Stimulated activated CD4-positive, alpha-beta T cell treated with anti-CD3 and anti-CD28 coated beads, Interleukin-15, amount 100 ng/mL, for 24 hours (primary cell): ENCODE data around the gene OR51F1.
"Not testable (repeated sequence)": the region's sequence is repeated elsewhere in the genome, so short reads cannot be mapped to it uniquely, and the experiment has no call there.

Experiments
- DNase-seq: peaks from one replicate; pipeline ENCODE4 v3.0.0-alpha.2; 2020

OR51F1 gene, protein sequence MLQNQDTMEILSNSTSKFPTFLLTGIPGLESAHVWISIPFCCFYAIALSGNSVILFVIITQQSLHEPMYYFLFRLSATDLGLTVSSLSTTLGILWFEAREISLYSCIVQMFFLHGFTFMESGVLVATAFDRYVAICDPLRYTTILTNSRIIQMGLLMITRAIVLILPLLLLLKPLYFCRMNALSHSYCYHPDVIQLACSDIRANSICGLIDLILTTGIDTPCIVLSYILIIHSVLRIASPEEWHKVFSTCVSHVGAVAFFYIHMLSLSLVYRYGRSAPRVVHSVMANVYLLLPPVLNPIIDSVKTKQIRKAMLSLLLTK

DNA sequence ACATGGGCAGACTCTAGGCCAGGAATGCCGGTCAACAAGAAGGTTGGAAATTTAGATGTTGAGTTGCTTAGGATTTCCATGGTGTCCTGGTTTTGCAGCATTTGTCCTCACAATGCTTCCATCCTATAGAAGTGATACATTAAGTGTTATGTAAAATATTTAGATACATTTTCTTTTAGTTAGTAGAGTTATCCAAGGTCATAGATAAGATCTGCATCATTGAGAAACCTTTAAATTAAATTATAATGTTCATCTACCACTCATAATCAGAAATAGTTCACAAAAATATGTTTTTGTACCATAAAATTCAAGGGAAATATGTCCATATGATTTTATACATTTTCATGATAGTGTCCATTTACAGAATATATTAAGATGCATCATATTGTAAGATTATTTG, at the start of gene OR51F1:
TSS of gene OR51F1 (minus strand) at position 101 of the 400 bp plus-strand sequence. CDS start at position 101, 0 bp downstream.
- no peak for DNase-seq

DNA sequence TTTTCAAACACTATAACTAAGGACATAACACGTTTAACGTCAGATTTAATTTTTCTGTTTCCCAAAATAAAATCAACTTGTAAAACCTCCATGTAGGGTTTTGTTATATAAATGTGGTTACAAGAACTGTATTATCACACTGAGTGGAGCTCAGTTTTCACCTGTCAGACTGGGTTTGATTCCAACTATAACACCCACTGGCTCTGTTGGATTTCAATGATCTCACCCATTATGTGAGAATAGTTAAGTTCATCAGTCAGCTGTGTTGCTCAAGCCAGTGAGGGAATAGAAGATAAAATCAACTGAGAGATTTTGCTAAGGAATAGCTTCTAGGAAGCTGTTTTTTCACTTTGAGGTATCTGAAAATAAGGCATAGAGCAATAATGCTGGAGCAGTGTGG, 39.5 kb upstream of the OR51F1 start:
- no peak for DNase-seq

DNA sequence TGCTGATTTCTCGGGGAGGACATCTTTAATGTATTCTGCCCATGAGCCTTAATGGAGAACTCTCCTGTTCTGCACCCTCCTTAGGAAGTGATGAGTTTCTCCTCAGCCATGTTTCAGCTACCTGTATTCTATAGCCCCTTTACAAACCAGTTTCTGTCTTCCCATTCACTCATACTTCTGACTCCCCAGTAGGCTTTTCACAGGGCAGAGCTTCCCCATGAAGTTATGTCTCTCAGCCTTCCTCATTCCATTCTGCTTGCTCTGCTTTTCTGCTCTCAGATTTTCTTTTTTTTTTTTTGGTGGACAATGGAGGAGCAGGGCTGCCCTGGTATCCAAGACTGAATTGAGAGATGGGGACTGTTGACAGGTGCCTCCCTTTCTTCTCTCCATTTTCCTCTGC, 38.7 kb upstream of the OR51F1 start:
- no peak for DNase-seq

- no peak for DNase-seq
Measured at GRCh38 chr11:4804280-4804679, 34.5 kb upstream of the OR51F1 start, which contains the start of gene OR52R1. Gene OR52R1, minus strand, starts transcription at chr11:4804380. Its CDS starts 0 bp downstream, at chr11:4804380.

GRCh38 chr11:4801316-4801715, 31.6 kb upstream of the OR51F1 start:
- DNase-seq = not testable (repeated sequence)

DNA sequence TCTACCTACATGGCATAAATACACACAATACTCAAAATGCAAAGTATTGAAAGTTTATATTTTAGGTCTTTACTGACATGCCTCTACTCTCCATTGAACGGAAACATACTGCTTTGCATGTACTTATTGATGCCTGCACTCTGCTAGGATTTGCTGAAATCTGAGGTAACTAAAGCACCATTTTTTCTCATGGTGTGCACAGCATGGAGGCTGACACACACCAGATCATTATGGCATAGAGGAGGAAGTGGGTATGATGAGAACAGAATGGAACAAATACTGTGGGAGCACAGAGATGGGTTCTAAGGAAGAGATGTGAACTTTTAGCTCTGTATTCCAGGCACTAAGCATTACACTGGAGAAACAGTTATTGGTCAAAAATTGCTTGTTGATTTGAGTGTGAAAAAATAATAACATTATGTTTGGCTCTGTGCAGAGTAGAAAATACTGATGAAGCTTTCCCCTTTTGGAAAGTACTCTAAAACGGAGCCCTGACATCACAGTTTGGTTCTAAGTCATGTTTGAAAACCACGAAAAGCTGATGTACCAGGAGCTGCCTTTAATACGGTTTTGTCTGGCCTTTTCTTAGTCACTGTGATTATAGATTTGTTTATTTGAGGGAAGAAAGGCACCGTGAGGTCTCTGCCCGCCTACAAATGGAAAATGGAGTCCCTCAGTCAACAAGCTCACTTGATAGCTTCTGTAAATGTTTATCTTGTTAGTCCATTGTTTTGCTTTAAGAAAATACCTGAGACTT, 28.9 kb upstream of the OR51F1 start:
- no peak for DNase-seq

GRCh38 chr11:4797206-4797605, 27.5 kb upstream of the OR51F1 start:
- no peak for DNase-seq

DNA sequence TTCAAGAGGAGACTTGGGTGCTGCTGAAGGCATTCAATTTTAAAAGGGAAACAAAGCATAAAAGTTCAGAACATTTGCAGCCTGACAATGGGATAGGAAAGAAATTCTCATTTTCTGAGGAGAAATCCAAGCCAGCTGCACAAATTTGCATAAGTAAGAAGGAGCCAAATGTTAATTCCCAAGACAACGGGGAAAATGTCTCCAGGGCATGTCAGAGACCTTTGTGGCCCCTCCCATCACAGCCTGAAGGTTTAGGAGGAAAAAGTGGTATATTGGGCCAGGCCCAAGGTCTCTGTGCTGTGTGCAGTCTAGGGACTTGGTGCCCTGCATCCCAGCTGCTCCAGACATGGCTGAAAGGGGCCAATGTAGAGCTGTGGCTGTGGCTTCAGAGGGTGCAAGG, 12.7 kb upstream of the OR51F1 start:
- DNase-seq = no peak

DNA sequence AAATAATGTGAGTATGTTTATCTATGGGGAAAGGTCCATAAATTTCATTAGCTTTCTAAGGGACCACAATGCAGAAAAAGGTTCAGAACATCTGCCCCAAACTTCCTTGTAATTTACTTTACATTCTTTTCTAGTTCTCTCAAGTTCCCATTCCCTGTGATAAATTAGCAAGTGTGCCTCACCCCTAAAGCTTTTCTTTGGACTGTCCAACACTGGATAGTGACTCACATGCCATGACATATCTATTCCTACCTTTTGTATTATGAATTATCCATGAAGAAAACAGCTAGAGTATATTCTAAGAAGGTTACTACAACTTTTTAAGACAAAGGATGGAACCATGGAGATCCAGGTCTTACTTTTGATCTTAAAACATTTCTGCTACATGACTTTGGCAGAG, 1.6 kb downstream of the OR51F1 start:
- DNase-seq = no peak

DNA sequence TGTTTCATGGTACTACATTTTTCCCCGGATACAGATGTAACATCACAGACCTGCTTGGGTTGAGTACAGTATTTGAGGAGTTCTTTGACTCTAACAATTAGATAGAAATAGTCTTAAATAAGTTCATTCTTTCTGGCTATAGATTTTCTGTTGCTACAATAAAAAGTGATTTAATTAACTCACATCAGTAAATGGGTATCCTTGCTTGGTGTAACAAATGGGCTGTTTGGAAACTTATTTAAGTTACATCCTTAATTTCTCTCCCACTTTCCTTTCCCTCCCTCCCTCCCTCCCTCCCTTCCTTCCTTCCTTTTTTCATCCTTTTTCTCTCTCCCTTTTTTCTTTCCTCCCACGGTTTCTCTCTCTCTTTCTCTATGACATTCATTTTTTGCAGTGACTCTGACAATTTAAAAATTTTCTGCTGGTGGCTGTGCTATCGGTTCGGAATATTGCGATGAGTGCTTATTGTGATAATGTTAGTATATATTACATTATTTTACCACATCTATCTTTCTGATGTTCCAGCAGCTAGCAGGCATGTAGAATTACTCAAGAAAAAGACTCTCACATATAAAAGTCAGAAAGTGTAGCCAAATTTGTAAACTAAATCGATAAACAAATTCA, 3.2 kb downstream of the OR51F1 start:
- DNase-seq = no peak

GRCh38 chr11:4763096-4763495, 6.6 kb downstream of the OR51F1 start:
- no peak for DNase-seq

DNA sequence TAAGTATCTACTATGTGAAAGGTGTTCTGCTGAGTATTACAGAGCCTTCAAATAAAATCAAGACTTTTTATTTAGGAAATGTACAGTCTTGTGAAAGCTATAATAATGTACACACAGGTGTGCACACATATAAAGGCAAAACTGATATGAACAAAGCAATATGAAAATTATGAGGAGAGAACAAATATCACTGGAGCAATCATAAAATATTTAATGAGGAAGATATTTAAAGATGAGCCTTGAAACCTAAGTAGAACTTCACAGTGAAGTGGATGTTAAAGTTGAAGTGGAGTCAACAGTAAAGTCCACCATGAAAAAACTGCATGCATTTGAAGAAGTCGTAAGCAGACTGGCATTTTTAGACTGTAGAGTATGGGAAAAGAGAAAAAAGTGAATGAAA, 18.5 kb downstream of the OR51F1 start:
- no peak for DNase-seq

GRCh38 chr11:4748438-4748837, 21.3 kb downstream of the OR51F1 start:
- DNase-seq = no peak

DNA sequence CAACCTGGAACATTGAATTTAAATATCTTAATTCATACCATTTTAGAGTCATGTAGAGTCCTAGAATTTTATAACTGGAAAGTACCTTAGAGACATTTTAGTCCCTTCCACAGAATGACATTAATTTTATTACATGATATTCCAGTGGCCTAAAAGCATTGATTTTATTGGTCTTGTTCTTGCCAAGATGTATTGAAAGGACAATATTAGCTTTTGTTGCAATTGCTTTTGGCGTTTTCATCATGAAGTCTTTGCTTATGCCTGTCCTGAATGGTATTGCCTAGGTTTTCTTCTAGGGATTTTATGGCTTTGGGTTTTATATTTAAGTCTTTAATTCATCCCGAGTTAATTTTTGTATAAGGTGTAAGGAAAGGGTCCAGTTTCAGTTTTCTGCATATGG, 29.0 kb downstream of the OR51F1 start:
- DNase-seq = no peak

DNA sequence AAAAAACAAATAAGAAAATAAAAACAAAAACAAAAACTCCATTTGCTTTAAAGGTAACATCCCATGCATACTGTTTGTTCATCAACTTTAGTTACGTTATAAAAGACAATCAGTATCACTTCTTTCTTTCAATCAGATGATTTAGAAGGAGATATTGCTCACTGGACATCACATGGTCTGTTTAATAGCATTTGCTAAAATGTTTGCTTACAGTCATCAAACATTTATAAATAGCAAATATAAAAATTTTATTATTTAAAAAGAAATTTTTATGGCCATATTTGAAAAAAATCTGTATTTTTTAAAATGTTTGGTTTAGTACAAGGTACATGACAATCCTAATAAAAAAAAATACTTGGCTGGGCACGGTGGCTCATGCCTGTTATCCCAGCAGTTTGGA, 42.6 kb downstream of the OR51F1 start:
- no peak for DNase-seq

- not testable (repeated sequence) for DNase-seq
Measured at GRCh38 chr11:4722616-4723534, 46.9 kb downstream of the OR51F1 start.
